HepG2 (cell line): ENCODE data around the gene PMVK. TPM values are rescaled to one million over a fixed set of nuclear protein-coding genes. Genes with fewer than 3 reads are reported as not detected.

Experiments
- ATAC-seq: fragments of 200-7000 bp; cut with Tn5 transposase; 3 replicates; pipeline ENCODE4 v1.9.1; 2020; ENCODE audit warnings: mild to moderate bottlenecking, moderate library complexity
- BruUV-seq: library from RNA; stranded (reverse); fragments of 400-500 nt; replicated peaks from 2 replicates; lab custom pipeline; 2021; lab: Mats Ljungman, UMichigan
- CTCF ChIA-PET: fragments of 300-600 bp; formaldehyde crosslinking; extraction: SDS; loops from one replicate; lab custom pipeline; 2021; ENCODE audit warnings: low total read pairs, inconsistent platforms, low intra/inter-chr PET ratio; lab: Yijun Ruan, JAX
- POLR2A ChIA-PET: fragments of 350-600 bp; sonication (Branson Sonifier 250); formaldehyde crosslinking; loops from one replicate; lab custom pipeline; 2020; ENCODE audit warnings: antibody characterized with exemption, inconsistent platforms; lab: Yijun Ruan, JAX
- DNase-seq: peaks from one replicate; pipeline ENCODE4 v3.0.0-alpha.2; 2015; ENCODE audit warnings: low spot score
- FAIRE-seq: peaks from 3 replicates; lab custom pipeline; 2011; peaks lifted over from hg19 to GRCh38; lab: Jason Lieb, UNC
- H2AFZ ChIP-seq: one replicate; pipeline ENCODE4 v1.6.1; 2011; ENCODE audit warnings: low read length, inconsistent platforms
- H3K27ac ChIP-seq: fragments of 300-600 bp; 3 replicates; pipeline ENCODE4 v1.8.0; 2011; ENCODE audit warnings: mixed run types, mild to moderate bottlenecking, mixed read lengths, low read length, inconsistent platforms; ENCODE audit not compliant: insufficient read depth; ENCODE audit errors: extremely low read length
- H3K27me3 ChIP-seq, 2 experiments: fragments of 200-600 bp in 1 of 2; 2 replicates in 1 of 2; 3 replicates in 1 of 2; pipeline versions ENCODE4 v1.6.0 to v1.8.0; 2011; ENCODE audit warnings: low read length in 2 of 2, mild to moderate bottlenecking in 2 of 2, moderate library complexity in 2 of 2, inconsistent platforms in 1 of 2; ENCODE audit not compliant: insufficient read depth in 2 of 2, control insufficient read depth in 1 of 2
- H3K36me3 ChIP-seq, 2 experiments: fragments of 200-600 bp in 1 of 2; replicated peaks in 1 of 2; 2 replicates in 1 of 2; 3 replicates in 1 of 2; pipeline versions ENCODE4 v1.5.1 to v1.8.0; 2011; ENCODE audit warnings: low read length in 2 of 2, inconsistent platforms in 1 of 2; ENCODE audit not compliant: insufficient read depth in 2 of 2, control insufficient read depth in 1 of 2
- H3K4me1 ChIP-seq: 2 replicates; pipeline ENCODE4 v1.5.1; 2012; ENCODE audit warnings: low read length, inconsistent platforms; ENCODE audit not compliant: insufficient read depth
- H3K4me2 ChIP-seq: 2 replicates; pipeline ENCODE4 v1.6.0; 2011; ENCODE audit warnings: low read depth, low read length, inconsistent platforms
- H3K4me3 ChIP-seq, 3 experiments: fragments of 200-600 bp in 1 of 3; sonication (generic), shearing (Covaris generic) in 1 of 3; replicated peaks in 1 of 3; 2 replicates each; pipeline ENCODE4 v1.5.1; 2011 to 2016; ENCODE audit warnings: low read length in 3 of 3, inconsistent platforms in 2 of 3, low read depth in 2 of 3, mild to moderate bottlenecking in 2 of 3, control low read depth in 1 of 3, mixed read lengths in 1 of 3; ENCODE audit not compliant: insufficient read depth in 1 of 3
- H3K79me2 ChIP-seq: one replicate; pipeline ENCODE4 v1.6.1; 2011; ENCODE audit warnings: low read length, inconsistent platforms; ENCODE audit not compliant: insufficient read depth
- H3K9ac ChIP-seq: 2 replicates; pipeline ENCODE4 v1.6.0; 2011; ENCODE audit warnings: mild to moderate bottlenecking, low read depth, low read length, inconsistent platforms; ENCODE audit not compliant: insufficient read depth
- H3K9me3 ChIP-seq: 2 replicates; pipeline ENCODE4 v1.5.1; 2012; ENCODE audit warnings: mild to moderate bottlenecking, low read length
- H4K20me1 ChIP-seq: 2 replicates; pipeline ENCODE4 v1.6.0; 2011; ENCODE audit warnings: inconsistent platforms, mild to moderate bottlenecking, low read length, moderate library complexity; ENCODE audit not compliant: insufficient read depth
- RFXANK ChIP-seq: IDR thresholded peaks from 2 replicates; pipeline ENCODE4 v1.6.1; 2016
- ZC3H13 ChIP-seq: sonication (generic); formaldehyde crosslinking; IDR thresholded peaks from 2 replicates; pipeline ENCODE4 v1.8.1; 2023; ENCODE audit warnings: mild to moderate bottlenecking, missing genetic modification reagents, moderate library complexity
- WGBS: methylation state at CpG from one replicate; pipeline ENCODE4 v1.1.6; 2017; ENCODE audit warnings: low lambda C conversion rate; 5-methylcytosine and 5-hydroxymethylcytosine counted together
- in situ Hi-C: cut with HindIII; loops from 2 replicates; pipeline ENCODE4 v1.10.0; 2017; ENCODE audit warnings: low pct_unique_long_range_greater_than_20kb; ENCODE audit not compliant: extremely low pct_ligation_motif_present
- intact Hi-C: fragments of 100-400 bp; cut with micrococcal nuclease; formaldehyde crosslinking; loops from one replicate; pipeline ENCODE4 v1.10.0; 2022; ENCODE audit not compliant: unreplicated experiment
- polyA plus RNA-seq, 8 experiments: library from polyadenylated mRNA; depleted of rRNA in 3 of 8; stranded (reverse) in 7 of 8; unstranded in 1 of 8; fragments of >200 nt; fragmentation: Illumina TruSeq in 4 of 8; extraction: Trizol in 4 of 8; gene quantifications; 2 replicates each; pipeline versions ENCODE4 v1.2.1 to v1.2.3, GENCODE V29; 2011 to 2016; ENCODE audit warnings: low read depth in 4 of 8, missing spikeins in 1 of 8, mixed read lengths in 1 of 8; ENCODE audit not compliant: insufficient read depth in 1 of 8
- total RNA-seq, 5 experiments: library from RNA; depleted of rRNA; stranded (reverse); fragments of >200 nt; fragmentation: Illumina TruSeq; extraction: Trizol; gene quantifications; 2 replicates each; pipeline ENCODE4 v1.2.3, GENCODE V29; 2016; ENCODE audit warnings: low read depth in 1 of 5
- TF ChIP-seq, protein P1 (sequence below): sonication (generic); formaldehyde crosslinking; IDR thresholded peaks from 2 replicates; pipeline ENCODE4 v1.8.0; 2022; ENCODE audit warnings: missing genetic modification reagents, mild to moderate bottlenecking, inconsistent platforms, borderline replicate concordance
- TF ChIP-seq, protein P2 (sequence below): sonication (generic); formaldehyde crosslinking; IDR thresholded peaks from 2 replicates; pipeline ENCODE4 v1.4.0; 2020; ENCODE audit warnings: missing genetic modification reagents

The PMVK gene
- total and polyA plus RNA-seq, 2 of the 13 experiments (the other 11 are each of a cell fraction or from before 2014, with no cell fraction given), result 3.9 to 12.6 TPM

DNA sequence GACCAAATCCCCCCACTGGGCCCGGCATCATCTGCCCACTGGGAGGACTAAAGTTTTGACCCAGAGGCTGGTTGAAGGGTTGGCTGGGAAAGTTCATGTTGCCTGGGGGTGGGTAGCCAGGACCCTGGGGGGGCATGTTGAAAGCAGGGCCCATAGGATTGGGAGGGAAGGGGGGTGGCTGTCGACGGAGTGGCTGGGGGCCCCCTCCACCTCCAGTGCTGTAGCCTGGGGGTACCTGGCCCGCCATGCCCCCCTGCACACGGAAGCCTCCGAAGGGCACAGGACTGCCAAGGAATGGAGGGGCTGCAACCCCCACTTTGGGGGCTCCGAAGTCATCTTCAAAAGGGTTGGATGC, 22.9 kb upstream of the PMVK start:
- H3K27me3 ChIP-seq, result no peaks in the 10 kb centered on the region; a peak in 1 of 5 replicates
- peaks cover 51% of the 10 kb centered on the region for H3K4me1 ChIP-seq
- ATAC-seq (no peak), DNase-seq (no peak), FAIRE-seq (no peak)
- BruUV-seq, result no TSS peak
- intact Hi-C loops, result no loop called here
- no peak overlapping the region for H3K27ac ChIP-seq
- ChIA-PET POLR2A (interaction anchor here (1.3 to 8.3 kb wide), 3 partner anchors 14 to 58 kb away, joined by 3 to 148 read pairs (median 8); partner anchors contain the start of genes CKS1B and SHC1), CTCF (no interaction called here)
- H3K4me3 ChIP-seq, result no peak overlapping the region
- TF ChIP-seq ZC3H13 (CRISPR knock-in tag) (no peak), RFXANK (CRISPR knock-in tag) (no peak)
- TF ChIP-seq, protein P1, sequence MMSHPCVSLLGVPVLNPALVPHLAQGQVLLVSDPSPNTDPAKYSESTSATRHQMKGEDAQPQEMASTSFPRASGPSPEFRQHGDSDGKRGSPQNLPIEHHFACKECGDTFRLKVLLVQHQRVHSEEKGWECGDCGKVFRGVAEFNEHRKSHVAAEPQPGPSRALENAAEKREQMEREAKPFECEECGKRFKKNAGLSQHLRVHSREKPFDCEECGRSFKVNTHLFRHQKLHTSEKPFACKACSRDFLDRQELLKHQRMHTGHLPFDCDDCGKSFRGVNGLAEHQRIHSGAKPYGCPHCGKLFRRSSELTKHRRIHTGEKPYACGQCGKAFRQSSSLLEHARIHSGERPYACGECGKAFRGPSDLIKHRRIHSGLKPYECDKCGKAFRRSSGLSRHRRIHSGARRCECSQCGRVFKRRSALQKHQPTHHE (CRISPR knock-in tag), result no peak
- TF ChIP-seq, protein P2, sequence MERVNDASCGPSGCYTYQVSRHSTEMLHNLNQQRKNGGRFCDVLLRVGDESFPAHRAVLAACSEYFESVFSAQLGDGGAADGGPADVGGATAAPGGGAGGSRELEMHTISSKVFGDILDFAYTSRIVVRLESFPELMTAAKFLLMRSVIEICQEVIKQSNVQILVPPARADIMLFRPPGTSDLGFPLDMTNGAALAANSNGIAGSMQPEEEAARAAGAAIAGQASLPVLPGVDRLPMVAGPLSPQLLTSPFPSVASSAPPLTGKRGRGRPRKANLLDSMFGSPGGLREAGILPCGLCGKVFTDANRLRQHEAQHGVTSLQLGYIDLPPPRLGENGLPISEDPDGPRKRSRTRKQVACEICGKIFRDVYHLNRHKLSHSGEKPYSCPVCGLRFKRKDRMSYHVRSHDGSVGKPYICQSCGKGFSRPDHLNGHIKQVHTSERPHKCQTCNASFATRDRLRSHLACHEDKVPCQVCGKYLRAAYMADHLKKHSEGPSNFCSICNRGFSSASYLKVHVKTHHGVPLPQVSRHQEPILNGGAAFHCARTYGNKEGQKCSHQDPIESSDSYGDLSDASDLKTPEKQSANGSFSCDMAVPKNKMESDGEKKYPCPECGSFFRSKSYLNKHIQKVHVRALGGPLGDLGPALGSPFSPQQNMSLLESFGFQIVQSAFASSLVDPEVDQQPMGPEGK (CRISPR knock-in tag), result no peak
- H3K4me2 ChIP-seq, result no peak overlapping the region
- no peak overlapping the region for H3K9ac ChIP-seq
- peaks cover 17% of the 10 kb centered on the region for H3K79me2 ChIP-seq
- WGBS, result 100% methylated on average over 7 of the region's 7 CpGs
- no peaks in the 10 kb centered on the region for H4K20me1 ChIP-seq
- in situ Hi-C loops, result no loop called here
- peaks cover 6 to 28% of the 10 kb centered on the region in 2 experiments; a peak in 3 of 5 replicates for H3K36me3 ChIP-seq
- no peaks in the 10 kb centered on the region for H3K9me3 ChIP-seq
- no peak overlapping the region for H2AFZ ChIP-seq
